Body of pancreas (tissue), 4 donors: ENCODE measurements around the gene NUP62CL. TPM values are rescaled to one million over a fixed set of nuclear protein-coding genes. Genes with fewer than 3 reads are reported as not detected.
"Not testable (repeated sequence)": the region's sequence is repeated elsewhere in the genome, so short reads cannot be mapped to it uniquely, and the experiment has no call there.

ENCODE experiments used
- ATAC-seq: fragments of 150-250 bp; one replicate; pipeline ENCODE4 v1.9.1; 2016
- DNase-seq, 4 donors: peaks; one replicate each; pipeline ENCODE4 v3.0.0-alpha.2; 2019
- H3K27ac ChIP-seq, 4 donors: fragments of 200-600 bp; sonication (generic); 1 replicate in 3 of 4; 2 replicates in 1 of 4; pipeline versions ENCODE4 v1.5.1 to v1.6.1; 2016 to 2019; ENCODE audit warnings: mild to moderate bottlenecking in 1 of 4, mixed read lengths in 1 of 4, moderate library complexity in 1 of 4
- H3K27me3 ChIP-seq, 2 donors: fragments of 200-600 bp; sonication (generic); one replicate each; pipeline ENCODE4 v1.6.0; 2016; ENCODE audit warnings: mild to moderate bottlenecking in 1 of 2
- H3K36me3 ChIP-seq, 2 donors: fragments of 200-600 bp; sonication (generic); replicated peaks in 1 of 2; 2 replicates each; pipeline ENCODE4 v1.5.1; 2016; ENCODE audit warnings: low read depth in 2 of 2; ENCODE audit not compliant: insufficient read depth in 1 of 2
- H3K4me1 ChIP-seq: fragments of 200-600 bp; sonication (generic); one replicate; pipeline ENCODE4 v1.6.0; 2016
- H3K4me3 ChIP-seq, 2 donors: fragments of 200-600 bp; sonication (generic); 1 replicate in 1 of 2; 2 replicates in 1 of 2; pipeline ENCODE4 v1.5.1; 2016 to 2019
- H3K9me3 ChIP-seq, 3 donors: fragments of 200-600 bp; sonication (generic); 1 replicate in 2 of 3; 2 replicates in 1 of 3; pipeline ENCODE4 v1.5.1; 2016
- POLR2A ChIP-seq, 3 donors: fragments of 450-650 bp; IDR thresholded peaks; one replicate each; pipeline ENCODE4 v1.6.1; 2016; ENCODE audit warnings: antibody characterized with exemption in 3 of 3, mild to moderate bottlenecking in 2 of 3
- WGBS, 2 donors: methylation state at CpG; one replicate each; pipeline ENCODE4 v1.1.5; 2017; 5-methylcytosine and 5-hydroxymethylcytosine counted together
- intact Hi-C: fragments of 100-400 bp; cut with DNase I; formaldehyde crosslinking; loops from one replicate; pipeline ENCODE4 v1.15.1; 2023
- total RNA-seq, 2 donors: library from RNA; depleted of rRNA; stranded (reverse); fragments of >200 nt; gene quantifications; one replicate each; pipeline ENCODE4 v1.1.0, GENCODE V29; 2016
- TF ChIP-seq, protein P1 (sequence below), 7 experiments: fragments of 450-650 bp in 4 of 7; fragments of 200-600 bp in 3 of 7; sonication (generic) in 3 of 7; IDR thresholded peaks; one replicate each; pipeline ENCODE4 v1.5.1; 2016 to 2019; ENCODE audit warnings: antibody characterized with exemption in 7 of 7

Gene NUP62CL
- total RNA-seq, 2 donors from 2014 or later: 3.3 to 9.3 TPM

DNA sequence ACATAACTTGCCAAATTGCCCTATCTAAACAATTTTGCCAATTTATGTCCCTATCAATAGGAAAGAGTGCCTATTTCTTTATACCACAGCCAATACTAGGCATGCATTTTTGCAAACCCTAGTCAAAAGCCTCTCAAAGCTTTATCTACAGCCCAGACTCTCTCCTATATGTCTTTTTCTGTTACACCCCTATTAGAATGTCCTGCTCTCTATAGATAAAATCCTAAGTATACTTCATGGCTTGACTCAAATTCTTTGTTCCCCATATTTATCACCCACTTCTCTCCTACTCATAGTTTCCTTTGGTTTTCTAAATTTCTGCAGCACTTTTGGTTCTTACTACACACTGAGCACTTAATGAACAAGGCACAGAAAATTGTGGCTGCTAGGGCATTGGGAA is 38.0 kb downstream of the NUP62CL start:
- Histone ChIP-seq H3K4me3 (no peak overlapping the region), H3K4me1 (no peaks in the 10 kb centered on the region), H3K36me3 (no peaks in the 10 kb centered on the region), H3K27me3 (no peaks in the 10 kb centered on the region), H3K27ac (no peak overlapping the region), H3K9me3 (no peaks in the 10 kb centered on the region)
- intact Hi-C loops: no loop called here
- no peak for DNase-seq
- no peak for ATAC-seq
- TF ChIP-seq, protein P1, sequence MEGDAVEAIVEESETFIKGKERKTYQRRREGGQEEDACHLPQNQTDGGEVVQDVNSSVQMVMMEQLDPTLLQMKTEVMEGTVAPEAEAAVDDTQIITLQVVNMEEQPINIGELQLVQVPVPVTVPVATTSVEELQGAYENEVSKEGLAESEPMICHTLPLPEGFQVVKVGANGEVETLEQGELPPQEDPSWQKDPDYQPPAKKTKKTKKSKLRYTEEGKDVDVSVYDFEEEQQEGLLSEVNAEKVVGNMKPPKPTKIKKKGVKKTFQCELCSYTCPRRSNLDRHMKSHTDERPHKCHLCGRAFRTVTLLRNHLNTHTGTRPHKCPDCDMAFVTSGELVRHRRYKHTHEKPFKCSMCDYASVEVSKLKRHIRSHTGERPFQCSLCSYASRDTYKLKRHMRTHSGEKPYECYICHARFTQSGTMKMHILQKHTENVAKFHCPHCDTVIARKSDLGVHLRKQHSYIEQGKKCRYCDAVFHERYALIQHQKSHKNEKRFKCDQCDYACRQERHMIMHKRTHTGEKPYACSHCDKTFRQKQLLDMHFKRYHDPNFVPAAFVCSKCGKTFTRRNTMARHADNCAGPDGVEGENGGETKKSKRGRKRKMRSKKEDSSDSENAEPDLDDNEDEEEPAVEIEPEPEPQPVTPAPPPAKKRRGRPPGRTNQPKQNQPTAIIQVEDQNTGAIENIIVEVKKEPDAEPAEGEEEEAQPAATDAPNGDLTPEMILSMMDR (IDR thresholded peaks at IDR 0.05): no peak
- no peak for TF ChIP-seq POLR2A (IDR thresholded peaks at IDR 0.05)

DNA sequence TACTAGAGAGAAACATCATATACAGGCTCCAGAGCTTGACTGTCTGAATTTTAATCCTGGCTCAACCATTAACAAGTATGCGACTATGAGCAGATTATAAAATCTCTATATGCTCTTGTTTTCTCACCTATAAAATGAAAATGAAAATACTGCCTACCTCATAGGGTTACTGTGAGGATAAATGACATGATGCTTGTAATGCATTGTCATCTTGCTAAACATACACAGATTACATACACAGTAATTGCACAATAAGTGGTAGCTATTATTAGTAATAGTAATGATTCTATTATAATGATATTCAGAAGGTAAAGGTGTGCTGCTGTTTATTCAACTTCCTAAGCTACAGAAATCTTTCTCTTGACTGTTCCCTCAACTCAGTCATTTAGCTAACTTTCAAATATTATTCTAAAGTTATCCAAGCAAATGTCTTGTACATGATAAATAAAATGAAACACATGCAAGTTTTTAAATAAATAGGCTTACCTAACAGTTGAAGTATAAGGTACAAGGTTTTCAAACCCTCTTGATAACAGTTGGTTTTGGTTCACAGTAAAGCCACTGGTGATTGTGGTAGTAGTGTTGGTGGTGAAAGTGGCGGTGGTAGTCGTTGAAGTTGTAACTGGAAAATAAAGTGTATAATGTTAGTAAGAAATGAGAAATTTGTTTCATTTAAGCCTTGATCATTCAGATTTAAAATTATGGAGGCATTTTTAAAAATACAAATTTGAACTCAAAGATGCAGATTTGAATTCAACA is 38.9 kb downstream of the NUP62CL start:
- H3K36me3 ChIP-seq: no peaks in the 10 kb centered on the region
- no peak for TF ChIP-seq POLR2A (IDR thresholded peaks at IDR 0.05)
- TF ChIP-seq, protein P1 (IDR thresholded peaks at IDR 0.05): no peak
- intact Hi-C loops: no loop called here
- DNase-seq (no peak), ATAC-seq (no peak)
- H3K4me3 ChIP-seq: no peak overlapping the region
- no peaks in the 10 kb centered on the region for H3K27me3 ChIP-seq
- H3K4me1 ChIP-seq: no peaks in the 10 kb centered on the region
- no peaks in the 10 kb centered on the region for H3K9me3 ChIP-seq
- 98 to 100% methylated on average over 3 of the region's 3 CpGs for WGBS, 2 donors
- no peak overlapping the region for H3K27ac ChIP-seq

DNA sequence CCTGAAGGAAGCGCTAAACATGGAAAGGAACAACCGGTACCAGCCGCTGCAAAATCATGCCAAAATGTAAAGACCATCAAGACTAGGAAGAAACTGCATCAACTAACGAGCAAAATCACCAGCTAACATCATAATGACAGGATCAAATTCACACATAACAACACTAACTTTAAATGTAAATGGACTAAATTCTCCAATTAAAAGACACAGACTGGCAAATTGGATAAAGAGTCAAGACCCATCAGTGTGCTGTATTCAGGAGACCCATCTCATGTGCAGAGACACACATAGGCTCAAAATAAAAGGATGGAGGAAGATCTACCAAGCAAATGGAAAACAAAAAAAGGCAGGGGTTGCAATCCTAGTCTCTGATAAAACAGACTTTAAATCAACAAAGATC is 48.6 kb downstream of the NUP62CL start:
- H3K36me3 ChIP-seq, ATAC-seq, H3K4me1 ChIP-seq, H3K27ac ChIP-seq, H3K4me3 ChIP-seq, H3K9me3 ChIP-seq, intact Hi-C loops, H3K27me3 ChIP-seq, DNase-seq: not testable (repeated sequence)
- 60% methylated on average over 1 of the region's 4 CpGs; no CpG with 5 or more reads in 1 of the 2 donors for WGBS, 2 donors

DNA sequence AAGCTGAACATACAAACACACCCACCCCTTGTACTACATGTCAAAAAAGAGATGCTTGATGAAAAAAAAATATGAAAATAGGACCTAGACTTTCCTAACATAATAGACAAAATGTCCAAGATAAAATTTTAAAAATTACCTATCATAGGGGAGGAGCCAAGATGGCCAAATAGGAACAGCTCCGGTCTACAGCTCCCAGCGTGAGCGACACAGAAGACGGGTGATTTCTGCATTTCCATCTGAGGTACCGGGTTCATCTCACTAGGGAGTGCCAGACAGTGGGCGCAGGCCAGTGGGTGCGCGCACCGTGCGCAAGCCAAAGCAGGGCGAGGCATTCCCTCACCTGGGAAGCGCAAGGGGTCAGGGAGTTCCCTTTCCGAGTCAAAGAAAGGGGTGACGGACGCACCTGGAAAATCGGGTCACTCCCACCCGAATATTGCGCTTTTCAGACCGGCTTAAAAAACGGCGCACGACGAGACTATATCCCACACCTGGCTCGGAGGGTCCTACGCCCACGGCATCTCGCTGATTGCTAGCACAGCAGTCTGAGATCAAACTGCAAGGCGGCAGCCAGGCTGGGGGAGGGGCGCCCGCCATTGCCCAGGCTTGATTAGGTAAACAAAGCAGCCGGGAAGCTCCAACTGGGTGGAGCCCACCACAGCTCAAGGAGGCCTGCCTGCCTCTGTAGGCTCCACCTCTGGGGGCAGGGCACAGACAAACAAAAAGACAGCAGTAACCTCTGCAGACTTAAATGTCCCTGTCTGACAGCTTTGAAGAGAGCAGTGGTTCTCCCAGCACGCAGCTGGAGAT is 50.4 kb downstream of the NUP62CL start:
- 15 to 24% methylated on average over 4 to 5 of the region's 32 CpGs for WGBS, 2 donors
- not testable (repeated sequence) for H3K9me3 ChIP-seq, H3K4me3 ChIP-seq

DNA sequence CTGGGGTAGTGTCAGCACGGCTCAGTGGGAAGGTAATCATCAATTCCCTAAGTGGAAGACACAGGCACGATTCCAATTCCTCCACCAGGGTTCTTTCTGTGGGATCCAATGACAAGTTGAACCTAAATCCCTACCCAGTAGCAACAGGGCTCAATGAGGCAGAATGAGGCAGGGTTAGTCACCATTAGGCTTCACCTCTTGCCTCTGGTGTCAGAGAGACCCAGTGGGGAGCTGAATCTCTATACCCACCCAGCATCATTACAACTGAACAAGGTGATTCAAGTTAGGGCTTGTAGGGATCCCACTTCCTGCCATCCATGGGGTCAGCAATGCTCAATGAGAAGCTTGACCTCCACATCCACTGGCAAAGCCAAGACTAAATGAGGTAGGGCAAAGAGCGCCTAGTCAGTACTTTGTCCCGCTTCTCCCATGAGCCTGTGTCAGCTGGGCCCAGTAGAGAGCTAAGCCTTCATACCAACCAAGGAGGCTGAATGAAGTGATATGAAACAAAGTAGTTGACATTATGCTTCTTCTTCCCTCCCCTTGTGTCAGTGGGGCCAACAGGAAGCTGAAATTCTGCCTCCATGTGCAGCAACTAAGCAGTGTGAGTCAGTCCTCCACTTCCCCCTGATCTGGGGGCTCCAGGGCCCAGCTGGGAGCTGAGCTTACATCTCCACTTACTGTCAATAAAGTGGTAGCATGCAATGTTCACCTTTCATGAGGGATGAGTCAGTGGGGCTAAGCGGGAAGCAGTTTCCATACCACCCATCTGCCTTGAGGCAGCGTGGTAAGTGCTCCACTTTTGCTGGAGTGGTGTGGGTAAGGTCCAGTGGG is 51.2 kb downstream of the NUP62CL start:
- no peaks in the 10 kb centered on the region for H3K9me3 ChIP-seq
- H3K27me3 ChIP-seq: no peaks in the 10 kb centered on the region
- TF ChIP-seq POLR2A (IDR thresholded peaks at IDR 0.05): no peak
- TF ChIP-seq, protein P1 (IDR thresholded peaks at IDR 0.05): no peak
- no peak overlapping the region for H3K27ac ChIP-seq
- WGBS, 2 donors: 80 to 94% methylated on average over 3 to 6 of the region's 6 CpGs
- H3K36me3 ChIP-seq: no peaks in the 10 kb centered on the region
- intact Hi-C loops: no loop called here
- ATAC-seq (no peak), DNase-seq (no peak)
- H3K4me1 ChIP-seq: no peaks in the 10 kb centered on the region
- H3K4me3 ChIP-seq: no peak overlapping the region

More for the DNA sequence above, 50.4 kb downstream of the NUP62CL start:
- intact Hi-C loops, H3K36me3 ChIP-seq, DNase-seq, ATAC-seq, H3K27me3 ChIP-seq, H3K4me1 ChIP-seq, H3K27ac ChIP-seq: not testable (repeated sequence)
